KOPT-K1 (cell line): Measurements from ENCODE around the gene STAM2.

Experiments used
- H3K27ac ChIP-seq: fragments of 200-600 bp; sonication (generic); 2 replicates; pipeline ENCODE4 v1.5.1; 2016; ENCODE audit warnings: antibody characterized with exemption, mild to moderate bottlenecking, low read depth, low read length; ENCODE audit not compliant: poor library complexity, severe bottlenecking
- H3K36me3 ChIP-seq: fragments of 200-600 bp; sonication (generic); 2 replicates; pipeline ENCODE4 v1.5.1; 2017; ENCODE audit warnings: antibody characterized with exemption, mild to moderate bottlenecking, low read length, moderate library complexity; ENCODE audit not compliant: insufficient read depth
- H3K9me3 ChIP-seq: fragments of 200-600 bp; sonication (generic); 2 replicates; pipeline ENCODE4 v1.5.1; 2017; ENCODE audit warnings: antibody characterized with exemption, low read length, mild to moderate bottlenecking; ENCODE audit not compliant: insufficient read depth, poor library complexity, severe bottlenecking

STAM2 gene

GRCh38 chr2:152083202-152083875 lies 92.2 kb downstream of the STAM2 start:
- H3K36me3 ChIP-seq: no peaks in the 10 kb centered on the region
- H3K9me3 ChIP-seq: no peaks in the 10 kb centered on the region
- H3K27ac ChIP-seq: no peak overlapping the region

GRCh38 chr2:152078662-152079061 lies 96.9 kb downstream of the STAM2 start:
- Histone ChIP-seq H3K9me3 (no peaks in the 10 kb centered on the region), H3K27ac (no peak overlapping the region), H3K36me3 (no peaks in the 10 kb centered on the region)

- H3K9me3 ChIP-seq: no peaks in the 10 kb centered on the region
- no peaks in the 10 kb centered on the region for H3K36me3 ChIP-seq
- H3K27ac ChIP-seq: no peak overlapping the region
Observed at GRCh38 chr2:152078023-152078422, 97.5 kb downstream of the STAM2 start.

GRCh38 chr2:152075461-152076050 lies 100.0 kb downstream of the STAM2 start:
- no peaks in the 10 kb centered on the region for H3K36me3 ChIP-seq
- H3K27ac ChIP-seq: no peak overlapping the region
- no peaks in the 10 kb centered on the region for H3K9me3 ChIP-seq

GRCh38 chr2:152072011-152072410 lies 103.6 kb downstream of the STAM2 start:
- no peak overlapping the region for H3K27ac ChIP-seq
- no peaks in the 10 kb centered on the region for H3K36me3 ChIP-seq
- no peaks in the 10 kb centered on the region for H3K9me3 ChIP-seq

GRCh38 chr2:152071518-152071917 lies 104.0 kb downstream of the STAM2 start:
- no peaks in the 10 kb centered on the region for H3K36me3 ChIP-seq
- no peak overlapping the region for H3K27ac ChIP-seq
- no peaks in the 10 kb centered on the region for H3K9me3 ChIP-seq

- Histone ChIP-seq H3K27ac (no peak overlapping the region), H3K9me3 (no peaks in the 10 kb centered on the region), H3K36me3 (no peaks in the 10 kb centered on the region)
Observed at GRCh38 chr2:152071092-152071491, 104.5 kb downstream of the STAM2 start.

- H3K36me3 ChIP-seq: no peaks in the 10 kb centered on the region
- no peaks in the 10 kb centered on the region for H3K9me3 ChIP-seq
- no peak overlapping the region for H3K27ac ChIP-seq
Observed at GRCh38 chr2:152068226-152068625, 107.3 kb downstream of the STAM2 start.

- Histone ChIP-seq H3K9me3 (no peaks in the 10 kb centered on the region), H3K27ac (no peak overlapping the region), H3K36me3 (no peaks in the 10 kb centered on the region)
Observed at GRCh38 chr2:152067823-152068222, 107.7 kb downstream of the STAM2 start.
